Measurements from ENCODE around the gene HAGHL.
A peak's percentile ranks its signal among the peaks of the same experiment; 100 is the strongest.

HAGHL gene, protein sequence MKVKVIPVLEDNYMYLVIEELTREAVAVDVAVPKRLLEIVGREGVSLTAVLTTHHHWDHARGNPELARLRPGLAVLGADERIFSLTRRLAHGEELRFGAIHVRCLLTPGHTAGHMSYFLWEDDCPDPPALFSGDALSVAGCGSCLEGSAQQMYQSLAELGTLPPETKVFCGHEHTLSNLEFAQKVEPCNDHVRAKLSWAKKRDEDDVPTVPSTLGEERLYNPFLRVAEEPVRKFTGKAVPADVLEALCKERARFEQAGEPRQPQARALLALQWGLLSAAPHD

DNA sequence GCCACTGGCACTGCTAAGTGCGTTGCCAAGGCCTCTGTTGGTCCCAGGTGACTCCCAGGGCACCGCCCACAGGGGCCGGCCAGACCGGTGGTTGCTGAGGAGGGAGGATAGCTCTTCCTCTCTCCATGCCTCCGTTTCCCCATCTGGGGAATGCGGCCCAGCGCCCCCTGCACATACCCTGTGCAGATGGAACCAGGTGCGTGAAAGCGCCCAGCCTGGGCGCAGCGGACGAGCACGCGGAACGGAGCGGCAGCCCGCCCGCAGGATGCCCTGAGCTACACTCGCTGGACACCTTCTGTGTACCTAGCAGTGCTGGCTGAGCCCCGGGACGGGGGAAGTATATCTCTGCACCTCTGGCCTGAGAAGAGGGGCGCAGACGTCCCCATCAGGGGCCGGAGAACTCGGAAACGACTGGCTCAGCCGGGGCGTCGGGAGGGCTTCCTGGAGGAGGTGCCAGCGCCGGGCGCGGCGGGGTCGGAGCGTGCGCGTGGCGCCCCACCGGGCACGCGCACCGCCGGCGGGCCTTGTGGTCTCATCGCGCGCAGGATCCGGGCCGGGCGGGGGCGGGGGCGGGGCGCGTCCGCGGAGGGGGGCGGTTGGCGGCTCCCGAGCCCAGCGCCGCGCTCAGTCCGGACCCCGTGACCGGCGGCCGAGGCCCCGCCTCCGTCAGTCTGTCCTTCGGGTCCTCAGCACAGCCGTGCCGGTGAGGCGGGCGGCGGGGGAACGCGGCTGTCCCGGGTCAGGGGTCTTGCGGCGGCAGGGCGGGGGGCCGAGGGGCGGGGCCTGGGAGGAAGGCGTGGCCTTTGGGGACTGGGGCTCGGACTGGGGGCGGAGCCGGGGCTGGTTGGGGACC is at the start of gene HAGHL, which contains the start of gene CCDC78:
Gene HAGHL, plus strand, starts transcription at position 669 of the 853 bp plus-strand sequence. CDS start 404 bp downstream, outside the sequence.
Gene CCDC78, minus strand, starts transcription at position 6 of the 853 bp plus-strand sequence. CDS start 76 bp downstream, outside the sequence.
- no peak for DNase-seq (ENCODE audit: low read depth)

DNA sequence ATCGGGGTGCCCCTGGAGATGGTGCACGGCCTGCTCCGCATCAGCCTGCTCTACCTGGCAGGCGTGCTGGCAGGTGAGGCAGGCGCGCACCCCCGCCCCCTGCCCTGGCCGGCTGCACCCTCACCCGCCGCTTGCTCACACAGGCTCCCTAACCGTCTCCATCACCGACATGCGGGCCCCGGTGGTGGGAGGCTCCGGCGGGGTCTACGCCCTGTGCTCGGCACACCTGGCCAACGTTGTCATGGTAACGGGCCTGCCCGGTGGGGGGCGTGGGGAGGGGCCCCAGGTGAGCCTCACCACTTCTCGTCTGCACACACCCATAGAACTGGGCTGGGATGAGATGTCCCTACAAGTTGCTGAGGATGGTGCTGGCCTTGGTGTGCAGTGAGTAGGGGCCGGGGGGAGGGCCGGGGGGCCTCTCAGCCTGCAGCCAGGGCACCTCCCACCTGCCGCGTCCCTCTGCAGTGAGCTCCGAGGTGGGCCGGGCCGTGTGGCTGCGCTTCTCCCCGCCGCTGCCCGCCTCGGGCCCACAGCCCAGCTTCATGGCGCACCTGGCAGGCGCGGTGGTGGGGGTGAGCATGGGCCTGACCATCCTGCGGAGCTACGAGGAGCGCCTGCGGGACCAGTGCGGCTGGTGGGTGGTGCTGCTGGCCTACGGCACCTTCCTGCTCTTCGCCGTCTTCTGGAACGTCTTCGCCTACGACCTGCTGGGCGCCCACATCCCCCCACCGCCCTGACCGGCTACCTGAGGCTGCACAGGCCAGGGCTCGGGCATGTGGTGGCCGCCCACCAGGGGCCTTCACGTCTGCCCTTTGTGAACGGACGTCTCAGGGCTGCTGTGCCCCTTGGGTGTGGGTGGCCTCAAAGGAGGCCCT is 49.4 kb upstream of the HAGHL start:
- DNase-seq (ENCODE audit: low read depth): no peak

DNA sequence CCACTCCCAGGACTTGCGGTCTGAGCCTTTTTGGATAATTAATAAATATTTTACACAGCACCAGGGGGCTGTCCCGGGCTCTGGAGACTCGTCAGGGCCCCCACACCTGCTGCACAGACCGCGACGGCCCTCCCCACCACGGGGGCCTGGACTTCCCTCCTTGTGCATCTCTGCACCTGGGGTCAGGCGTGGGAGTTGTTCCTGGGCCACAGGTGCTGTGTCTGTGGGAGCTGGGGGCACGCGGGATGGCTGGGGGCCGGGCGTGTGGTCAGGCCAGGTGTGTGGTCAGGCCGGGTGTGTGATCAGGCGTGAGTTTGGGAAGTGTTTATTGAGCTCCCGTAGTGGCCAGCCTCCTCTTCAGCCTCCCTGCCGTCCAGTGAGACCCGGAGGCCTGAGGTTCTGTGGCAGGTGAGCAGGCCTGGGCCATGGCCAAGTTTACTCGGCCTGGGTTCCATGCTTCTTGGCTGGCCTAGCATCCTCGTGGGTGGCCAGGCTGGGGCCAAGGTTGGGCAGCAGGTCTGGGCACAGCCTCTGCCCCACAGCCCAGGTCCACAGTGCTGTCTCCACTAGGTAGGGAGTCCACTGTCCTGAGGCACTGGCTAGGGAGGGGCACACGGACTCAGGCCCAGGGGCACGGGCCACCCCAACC is 48.6 kb upstream of the HAGHL start:
- DNase-seq (ENCODE audit: low read depth): no peak

GRCh38 chr16:678858-679813 is 47.8 kb upstream of the HAGHL start:
- no peak for DNase-seq (ENCODE audit: low read depth)

DNA sequence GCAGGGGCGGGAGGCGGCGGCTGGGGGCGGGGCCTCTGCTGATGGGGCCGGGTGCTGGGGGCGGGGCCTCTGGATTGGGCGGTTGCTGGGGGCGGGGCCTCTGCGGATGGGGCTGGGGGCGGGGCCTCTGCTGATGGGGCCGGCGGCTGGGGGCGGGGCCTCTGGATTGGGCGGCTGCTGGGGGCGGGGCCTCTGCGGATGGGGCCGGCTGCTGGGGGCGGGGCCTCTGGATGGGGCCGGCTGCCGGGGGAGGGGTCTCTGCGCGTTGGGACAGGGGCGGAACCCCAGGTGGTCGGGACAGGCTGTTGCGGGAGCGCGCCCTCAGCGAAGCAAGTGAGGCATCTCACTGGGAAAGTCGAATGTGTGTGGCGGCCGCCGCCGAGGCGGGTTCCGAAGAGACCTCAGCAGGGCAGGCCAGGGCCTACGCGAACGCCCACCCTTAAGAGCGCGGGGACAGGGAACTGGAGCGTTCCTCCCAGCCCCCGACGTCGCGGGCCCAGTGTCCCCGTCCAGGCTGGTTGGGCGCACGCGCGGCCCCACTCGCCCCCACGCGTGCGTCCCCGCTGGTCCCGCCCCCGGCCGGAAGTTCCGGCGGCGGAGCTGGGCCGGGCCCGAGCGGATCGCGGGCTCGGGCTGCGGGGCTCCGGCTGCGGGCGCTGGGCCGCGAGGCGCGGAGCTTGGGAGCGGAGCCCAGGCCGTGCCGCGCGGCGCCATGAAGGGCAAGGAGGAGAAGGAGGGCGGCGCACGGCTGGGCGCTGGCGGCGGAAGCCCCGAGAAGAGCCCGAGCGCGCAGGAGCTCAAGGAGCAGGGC is 46.9 kb upstream of the HAGHL start, which contains the start of gene STUB1:
Gene STUB1, plus strand, starts transcription at position 597 of the 811 bp plus-strand sequence. Its CDS starts 116 bp downstream, at position 713.
- peak; percentile 20 for DNase-seq (ENCODE audit: low read depth)

DNA sequence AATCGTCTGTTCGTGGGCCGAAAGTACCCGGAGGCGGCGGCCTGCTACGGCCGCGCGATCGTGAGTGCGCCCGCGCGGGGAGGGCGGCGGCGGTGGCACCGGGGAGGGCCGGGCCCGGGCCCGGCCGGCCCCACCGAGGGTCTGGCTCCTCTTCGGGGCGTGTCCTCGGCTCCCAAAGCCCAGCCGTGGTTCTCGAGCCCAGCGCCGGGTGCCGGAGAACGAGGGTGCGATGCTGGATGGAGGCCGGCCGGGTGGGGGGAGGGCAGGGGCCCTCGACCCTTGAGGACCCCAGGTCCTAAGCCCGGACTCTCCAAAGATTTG is 46.3 kb upstream of the HAGHL start:
- DNase-seq (ENCODE audit: low read depth): no peak

- no peak for DNase-seq (ENCODE audit: low read depth)
Measured at GRCh38 chr16:680967-681745, 45.8 kb upstream of the HAGHL start.

DNA sequence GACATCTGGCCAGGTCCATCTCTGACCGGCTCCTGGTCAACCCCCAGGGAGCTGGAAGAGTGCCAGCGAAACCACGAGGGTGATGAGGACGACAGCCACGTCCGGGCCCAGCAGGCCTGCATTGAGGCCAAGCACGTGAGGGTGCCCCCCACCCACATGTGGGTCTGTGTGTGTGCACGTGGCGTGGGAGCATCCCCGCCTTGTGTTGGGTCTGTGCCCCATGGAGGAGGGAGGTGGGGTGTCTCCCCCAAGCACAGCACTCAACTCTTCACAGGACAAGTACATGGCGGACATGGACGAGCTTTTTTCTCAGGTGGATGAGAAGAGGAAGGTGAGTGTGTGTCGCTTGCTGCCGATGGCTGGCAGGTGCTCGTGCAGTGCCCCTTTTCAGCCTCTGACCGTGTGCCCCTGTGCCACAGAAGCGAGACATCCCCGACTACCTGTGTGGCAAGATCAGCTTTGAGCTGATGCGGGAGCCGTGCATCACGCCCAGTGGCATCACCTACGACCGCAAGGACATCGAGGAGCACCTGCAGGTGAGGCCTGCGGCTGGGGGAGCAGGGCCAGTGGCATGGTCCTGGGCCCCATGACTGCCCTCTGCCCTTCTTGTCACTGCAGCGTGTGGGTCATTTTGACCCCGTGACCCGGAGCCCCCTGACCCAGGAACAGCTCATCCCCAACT is 45.0 kb upstream of the HAGHL start:
- DNase-seq (ENCODE audit: low read depth): no peak

- no peak for DNase-seq (ENCODE audit: low read depth)
Measured at GRCh38 chr16:682493-683395, 44.2 kb upstream of the HAGHL start.

GRCh38 chr16:683396-684070 is 43.4 kb upstream of the HAGHL start:
- no peak for DNase-seq (ENCODE audit: low read depth)

GRCh38 chr16:684071-684794 is 42.7 kb upstream of the HAGHL start, which contains the start of gene JMJD8:
Gene JMJD8, minus strand, starts transcription at chr16:684334. Its CDS starts 15 bp downstream, at chr16:684319.
- DNase-seq (ENCODE audit: low read depth): peak; percentile 63

DNA sequence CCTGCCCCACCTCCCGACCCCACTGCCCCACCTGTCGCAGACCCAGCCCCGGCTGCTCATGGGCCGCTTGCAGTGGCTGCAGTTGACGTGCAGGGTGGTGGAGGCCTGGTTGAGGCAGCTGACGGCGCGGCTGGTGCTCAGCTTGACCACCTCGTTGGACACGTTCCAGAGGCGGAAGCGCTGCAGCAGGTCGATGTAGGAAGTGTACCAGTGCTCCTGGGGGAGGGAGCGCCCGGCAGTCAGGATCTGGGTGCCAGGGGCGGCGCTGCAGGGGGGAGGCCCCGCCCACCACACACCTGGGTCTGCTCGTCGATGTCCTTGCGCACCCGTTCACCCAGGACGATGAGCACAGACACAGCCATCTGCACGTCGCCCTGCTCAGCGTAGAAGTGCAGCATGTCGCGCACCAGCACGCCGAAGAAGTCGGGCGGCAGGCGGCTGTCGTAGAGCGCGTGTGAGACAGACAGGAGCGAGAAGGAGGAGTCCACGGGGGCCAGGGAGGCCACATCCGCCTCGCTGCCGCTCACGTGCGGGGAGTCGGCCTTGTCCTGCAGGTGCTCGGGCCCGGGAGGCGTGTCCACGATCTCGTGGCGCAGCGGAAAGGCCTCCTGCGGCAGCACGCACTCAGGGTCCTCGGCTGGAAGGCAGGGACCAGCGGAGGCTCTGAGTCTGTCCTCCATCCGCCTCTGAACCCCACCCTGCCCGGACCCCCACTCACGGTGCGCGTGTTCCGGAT is 41.8 kb upstream of the HAGHL start:
- DNase-seq (ENCODE audit: low read depth): no peak

GRCh38 chr16:685967-686366 is 40.9 kb upstream of the HAGHL start:
- no peak for DNase-seq (ENCODE audit: low read depth)

- no peak for DNase-seq (ENCODE audit: low read depth)
Measured at GRCh38 chr16:686459-687260, 40.2 kb upstream of the HAGHL start.

All from non-pigmented ciliary epithelial cell (primary cell).